Spleen (tissue), 11 donors: ENCODE results near the gene ZNF254. TPM values are rescaled to one million over a fixed set of nuclear protein-coding genes. Genes with fewer than 3 reads are reported as not detected.

Experiments used
- DNase-seq: peaks from one replicate; pipeline ENCODE4 v3.0.0-alpha.2; 2020
- H3K27ac ChIP-seq, 8 donors: fragments of 200-600 bp; sonication (generic) in 7 of 8; 1 replicate in 4 of 8; 2 replicates in 4 of 8; pipeline versions ENCODE4 v1.5.0 to v1.8.0; 2016 to 2021; ENCODE audit warnings: inconsistent platforms in 4 of 8, mild to moderate bottlenecking in 4 of 8, moderate library complexity in 1 of 8
- H3K27me3 ChIP-seq, 7 donors: fragments of 200-600 bp; sonication (generic) in 6 of 7; replicated peaks in 1 of 7; 1 replicate in 4 of 7; 2 replicates in 3 of 7; pipeline versions ENCODE4 v1.5.0 to v1.8.0; 2016 to 2021; ENCODE audit warnings: inconsistent platforms in 3 of 7, mild to moderate bottlenecking in 1 of 7
- H3K36me3 ChIP-seq, 6 donors: fragments of 200-600 bp; sonication (generic) in 5 of 6; 1 replicate in 4 of 6; 2 replicates in 2 of 6; pipeline versions ENCODE4 v1.5.0 to v1.8.0; 2016 to 2021; ENCODE audit warnings: inconsistent platforms in 2 of 6
- H3K4me1 ChIP-seq, 6 donors: fragments of 200-600 bp; sonication (generic) in 5 of 6; 1 replicate in 3 of 6; 2 replicates in 3 of 6; pipeline versions ENCODE4 v1.5.0 to v1.8.0; 2016 to 2021; ENCODE audit warnings: inconsistent platforms in 3 of 6
- H3K4me3 ChIP-seq, 8 donors: fragments of 200-600 bp; sonication (generic) in 7 of 8; 1 replicate in 4 of 8; 2 replicates in 4 of 8; pipeline versions ENCODE4 v1.5.0 to v1.8.0; 2016 to 2021; ENCODE audit warnings: inconsistent platforms in 4 of 8, mild to moderate bottlenecking in 4 of 8, moderate library complexity in 2 of 8
- H3K9me3 ChIP-seq, 8 donors: fragments of 200-600 bp; sonication (generic) in 7 of 8; 1 replicate in 4 of 8; 2 replicates in 4 of 8; pipeline versions ENCODE4 v1.5.0 to v1.8.0; 2016 to 2021; ENCODE audit warnings: inconsistent platforms in 4 of 8
- CTCF ChIP-seq, 11 experiments: fragments of 200-600 bp in 7 of 11; fragments of 450-650 bp in 4 of 11; sonication (generic) in 4 of 11; IDR thresholded peaks in 8 of 11; conservative IDR thresholded peaks in 3 of 11; 1 replicate in 7 of 11; 2 replicates in 4 of 11; pipeline versions ENCODE4 v1.4.0 to v1.8.0; 2016 to 2021; ENCODE audit warnings: antibody characterized with exemption in 11 of 11, inconsistent platforms in 4 of 11, mild to moderate bottlenecking in 1 of 11
- POLR2A ChIP-seq, 3 donors: fragments of 450-650 bp; IDR thresholded peaks; one replicate each; pipeline ENCODE4 v1.5.1; 2017; ENCODE audit warnings: antibody characterized with exemption in 3 of 3, mild to moderate bottlenecking in 1 of 3
- POLR2AphosphoS5 ChIP-seq, 3 donors: sonication (generic); formaldehyde crosslinking; IDR thresholded peaks; one replicate each; pipeline ENCODE4 v1.5.1; 2017; ENCODE audit warnings: antibody characterized with exemption in 3 of 3
- WGBS, 5 donors: extraction: QIAGEN DNeasy Blood & Tissue Kit in 3 of 5; methylation state at CpG; one replicate each; pipeline versions ENCODE4 v1.1.5 to v1.1.7; 2013 to 2018; 5-methylcytosine and 5-hydroxymethylcytosine counted together
- intact Hi-C: fragments of 100-400 bp; cut with DNase I; formaldehyde crosslinking; loops from one replicate; pipeline ENCODE4 v1.15.0; 2023; ENCODE audit warnings: low total_unique reads
- polyA plus RNA-seq, 3 donors: library from polyadenylated mRNA; stranded (reverse); fragments of 200-250 nt; gene quantifications; one replicate each; pipeline ENCODE4 v1.2.1, GENCODE V29; 2013
- total RNA-seq, 7 donors: library from RNA; depleted of rRNA in 3 of 7; stranded (reverse); fragments of >200 nt in 3 of 7; fragmentation: NEBNext Ultra II Directional in 4 of 7; extraction: Animal tissue kit (Norgen Biotek cat#: 25700) in 4 of 7; gene quantifications; one replicate each; pipeline versions ENCODE4 v1.1.0 to v1.2.1, GENCODE V29; 2016 to 2021
- donor health status: healthy with polysubstance abuse.
- donor health status: DM: no; HTN: no; CAD: no; lungs with moderate emphysema.
- donor health status: DM: no; HTN: no; CAD: no.
- donor health status: Bipolar disorder and iron deficiency.
- donor health status: healthy.
- donor health status: DM: no; HTN: no; CAD: no.
- donor health status: DM: yes; HTN: yes; CAD: no.

Gene ZNF254
- total and polyA plus RNA-seq, 10 donors, result 5.6 to 35.6 (median 25.3) TPM

- intact Hi-C loops, result no loop called here
- DNase-seq, result no peak
- H3K4me1 ChIP-seq, result no peaks in the 10 kb centered on the region
- no peaks in the 10 kb centered on the region for H3K36me3 ChIP-seq
- TF ChIP-seq CTCF (IDR thresholded peaks at IDR 0.05 in 8 of 11, conservative IDR thresholded peaks at IDR 0.05 in 3 of 11) (no peak), POLR2A (IDR thresholded peaks at IDR 0.05) (no peak), POLR2AphosphoS5 (IDR thresholded peaks at IDR 0.05) (no peak)
- no peaks in the 10 kb centered on the region for H3K27me3 ChIP-seq
- H3K4me3 ChIP-seq, result no peak overlapping the region
- H3K27ac ChIP-seq, result no peak overlapping the region
- H3K9me3 ChIP-seq, result peaks cover 0 to 79% (median 3%) of the 10 kb centered on the region in 8 donors
- WGBS, 5 donors, result 83 to 90% (median 87%) methylated on average over 17 to 18 of the region's 18 CpGs
These were observed 90.7 kb downstream of the ZNF254 start for GRCh38 chr19:24177686-24178085.

DNA sequence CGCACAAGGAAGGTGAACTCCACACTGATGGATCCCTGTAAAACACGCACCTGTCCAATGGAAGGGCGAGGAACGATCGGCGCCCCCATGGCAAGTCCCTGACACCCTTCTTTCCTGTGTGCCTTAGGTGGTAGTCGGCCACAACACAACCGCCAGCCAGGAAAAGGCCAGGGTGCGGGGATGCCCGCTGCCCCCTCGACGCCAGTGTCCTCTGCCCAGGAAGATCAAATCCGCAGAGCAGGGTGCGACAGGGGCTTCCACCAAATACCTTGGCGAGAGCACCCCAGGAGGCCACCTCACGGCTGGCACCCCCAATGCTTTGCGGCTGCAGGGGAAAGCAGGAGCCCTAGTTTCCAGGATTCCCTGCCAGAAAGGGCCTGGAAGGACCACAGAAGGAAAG, 91.2 kb downstream of the ZNF254 start:
- Histone ChIP-seq H3K27ac (no peak overlapping the region), H3K27me3 (no peaks in the 10 kb centered on the region), H3K4me3 (no peak overlapping the region), H3K36me3 (no peaks in the 10 kb centered on the region), H3K9me3 (peaks cover 0 to 74% (median 0%) of the 10 kb centered on the region in 8 donors), H3K4me1 (no peaks in the 10 kb centered on the region)
- 89 to 98% (median 94%) methylated on average over 4 to 17 of the region's 17 CpGs for WGBS, 5 donors
- DNase-seq, result no peak
- TF ChIP-seq POLR2A (IDR thresholded peaks at IDR 0.05), result no peak
- no peak for TF ChIP-seq CTCF (IDR thresholded peaks at IDR 0.05 in 8 of 11, conservative IDR thresholded peaks at IDR 0.05 in 3 of 11)
- TF ChIP-seq POLR2AphosphoS5 (IDR thresholded peaks at IDR 0.05), result no peak
- intact Hi-C loops, result no loop called here

Other genes starting within 250 kb of the ZNF254 start
- 1 to 10 TPM; 2.6 to 6.9 (median 4.1) TPM for gene ZNF726, start 172.3 kb upstream of the ZNF254 start, total RNA-seq
- 1 to 10 TPM; 2.0 to 4.0 (median 2.5) TPM for gene ZNF726, start 172.3 kb upstream of the ZNF254 start, polyA plus RNA-seq